Epithelial cell of proximal tubule (primary cell): Measurements from ENCODE around the gene ANKMY1. TPM values are rescaled to one million over a fixed set of nuclear protein-coding genes. Genes with fewer than 3 reads are reported as not detected.

Source experiments
- DNase-seq: peaks from one replicate; pipeline ENCODE4 v3.0.0-alpha.2; 2011; ENCODE audit warnings: low read depth
- H3K4me3 ChIP-seq: 2 replicates; pipeline ENCODE4 v1.5.1; 2011; ENCODE audit warnings: low read depth, mild to moderate bottlenecking, low read length
- total RNA-seq: library from RNA; depleted of rRNA; stranded (reverse); fragments of >200 nt; gene quantifications from 2 replicates; pipeline ENCODE4 v1.2.3, GENCODE V29; 2015
- TF ChIP-seq, protein P1 (sequence below): conservative IDR thresholded peaks from 2 replicates; pipeline ENCODE4 v1.5.1; 2012; ENCODE audit warnings: low read depth, mild to moderate bottlenecking, low read length

ANKMY1 gene
- total RNA-seq, 1 donor from 2014 or later: 4.0 TPM

- no peak for DNase-seq
- TF ChIP-seq, protein P1, sequence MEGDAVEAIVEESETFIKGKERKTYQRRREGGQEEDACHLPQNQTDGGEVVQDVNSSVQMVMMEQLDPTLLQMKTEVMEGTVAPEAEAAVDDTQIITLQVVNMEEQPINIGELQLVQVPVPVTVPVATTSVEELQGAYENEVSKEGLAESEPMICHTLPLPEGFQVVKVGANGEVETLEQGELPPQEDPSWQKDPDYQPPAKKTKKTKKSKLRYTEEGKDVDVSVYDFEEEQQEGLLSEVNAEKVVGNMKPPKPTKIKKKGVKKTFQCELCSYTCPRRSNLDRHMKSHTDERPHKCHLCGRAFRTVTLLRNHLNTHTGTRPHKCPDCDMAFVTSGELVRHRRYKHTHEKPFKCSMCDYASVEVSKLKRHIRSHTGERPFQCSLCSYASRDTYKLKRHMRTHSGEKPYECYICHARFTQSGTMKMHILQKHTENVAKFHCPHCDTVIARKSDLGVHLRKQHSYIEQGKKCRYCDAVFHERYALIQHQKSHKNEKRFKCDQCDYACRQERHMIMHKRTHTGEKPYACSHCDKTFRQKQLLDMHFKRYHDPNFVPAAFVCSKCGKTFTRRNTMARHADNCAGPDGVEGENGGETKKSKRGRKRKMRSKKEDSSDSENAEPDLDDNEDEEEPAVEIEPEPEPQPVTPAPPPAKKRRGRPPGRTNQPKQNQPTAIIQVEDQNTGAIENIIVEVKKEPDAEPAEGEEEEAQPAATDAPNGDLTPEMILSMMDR: no peak
- H3K4me3 ChIP-seq: no peak overlapping the region
Measured at GRCh38 chr2:240528406-240529040, 29.3 kb downstream of the ANKMY1 start.

DNA sequence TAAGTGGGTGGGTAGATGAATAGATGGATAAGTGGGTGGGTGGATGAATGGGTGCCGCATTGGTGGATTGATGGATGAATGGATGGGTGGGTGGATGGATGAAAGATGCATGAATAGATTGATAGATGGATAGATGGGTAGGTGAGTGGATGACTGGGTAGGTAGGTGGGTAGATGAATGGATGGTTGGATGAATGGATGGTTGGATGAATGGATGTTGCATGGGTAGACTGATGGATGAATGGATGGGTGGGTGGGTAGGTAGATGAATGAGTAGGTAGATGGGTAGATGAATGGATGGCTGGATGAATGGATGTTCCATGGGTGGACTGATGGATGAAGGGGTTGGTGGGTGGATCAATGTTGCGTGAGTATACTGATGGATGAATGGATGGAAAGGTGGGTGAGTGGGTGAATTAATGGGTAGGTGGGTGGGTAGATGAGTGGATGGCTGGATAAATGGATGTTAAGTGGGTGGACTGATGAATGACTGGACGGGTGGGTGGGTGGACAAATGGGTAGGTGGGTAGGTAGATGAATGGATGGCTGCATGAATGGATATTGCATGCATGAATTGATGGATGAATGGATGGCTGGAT is 30.5 kb downstream of the ANKMY1 start:
- TF ChIP-seq, protein P1: no peak
- H3K4me3 ChIP-seq: no peak overlapping the region
- no peak for DNase-seq

GRCh38 chr2:240526521-240526920 is 31.3 kb downstream of the ANKMY1 start:
- TF ChIP-seq, protein P1: no peak
- no peak overlapping the region for H3K4me3 ChIP-seq
- no peak for DNase-seq

GRCh38 chr2:240525802-240526201 is 32.0 kb downstream of the ANKMY1 start:
- no peak for DNase-seq
- TF ChIP-seq, protein P1: no peak
- no peak overlapping the region for H3K4me3 ChIP-seq

DNA sequence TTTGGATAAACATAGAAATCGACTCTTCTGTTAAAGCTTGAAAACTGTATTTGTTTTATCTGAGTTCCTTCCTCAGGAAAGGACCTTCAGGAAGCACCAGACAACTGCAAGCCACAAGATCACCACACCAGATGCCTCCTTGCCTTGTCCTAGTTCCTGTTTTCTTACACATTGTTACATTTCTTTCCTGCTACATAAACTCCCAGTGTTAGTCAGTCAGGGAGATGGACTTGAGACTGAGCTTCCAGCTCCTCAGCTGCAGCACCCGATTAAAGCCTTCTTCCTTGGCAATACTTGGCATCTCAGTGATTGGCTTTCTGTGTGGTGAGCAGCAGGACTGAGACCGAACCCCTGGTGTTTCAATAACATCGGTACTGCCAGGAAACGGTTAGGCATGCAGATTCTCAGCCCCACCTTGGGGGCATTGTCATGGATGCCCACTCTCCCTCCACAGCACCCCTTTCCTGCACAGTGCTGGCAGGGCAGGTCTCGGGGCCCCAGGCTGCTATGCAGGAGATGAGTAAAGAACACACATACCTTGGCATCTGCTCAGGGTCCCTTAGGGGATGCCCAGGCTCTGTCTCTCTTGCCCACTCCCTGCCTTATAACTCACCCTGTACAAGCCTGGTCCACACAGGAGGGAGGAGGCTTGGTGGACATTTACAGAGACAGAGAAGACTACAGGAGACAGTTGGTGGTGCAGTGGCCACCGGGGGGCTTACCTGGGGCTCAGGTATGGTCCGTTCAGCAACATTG is 32.6 kb downstream of the ANKMY1 start:
- TF ChIP-seq, protein P1: no peak
- H3K4me3 ChIP-seq: no peak overlapping the region
- DNase-seq: no peak

- H3K4me3 ChIP-seq: no peak overlapping the region
- no peak for DNase-seq
- TF ChIP-seq, protein P1: no peak
Measured at GRCh38 chr2:240523451-240524281, 34.1 kb downstream of the ANKMY1 start.
